GDM1 (cell line): ENCODE results near the gene SLC25A48.
"Not testable (repeated sequence)": the region's sequence is repeated elsewhere in the genome, so short reads cannot be mapped to it uniquely, and the experiment has no call there.

ENCODE experiments used
- DNase-seq: peaks from one replicate; lab custom pipeline; 2025; lab: John Stamatoyannopoulos, UW

SLC25A48 gene

DNA sequence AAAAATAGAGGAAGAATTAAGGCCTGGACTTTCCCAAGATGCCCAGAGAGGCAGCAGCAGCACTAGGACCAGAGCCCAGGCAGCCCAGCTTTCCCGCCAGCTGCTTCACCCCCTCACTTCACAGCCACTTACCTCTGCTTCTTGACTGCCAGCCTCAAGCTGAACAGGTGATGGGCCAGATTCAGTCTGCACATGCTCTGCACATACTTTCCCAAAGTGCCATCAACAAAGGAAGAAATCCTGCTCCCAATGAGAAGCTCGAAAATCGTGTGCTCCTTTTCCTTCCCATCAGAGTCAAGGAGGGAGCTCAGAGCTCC is 4.1 kb upstream of the SLC25A48 start:
- DNase-seq: no peak

DNA sequence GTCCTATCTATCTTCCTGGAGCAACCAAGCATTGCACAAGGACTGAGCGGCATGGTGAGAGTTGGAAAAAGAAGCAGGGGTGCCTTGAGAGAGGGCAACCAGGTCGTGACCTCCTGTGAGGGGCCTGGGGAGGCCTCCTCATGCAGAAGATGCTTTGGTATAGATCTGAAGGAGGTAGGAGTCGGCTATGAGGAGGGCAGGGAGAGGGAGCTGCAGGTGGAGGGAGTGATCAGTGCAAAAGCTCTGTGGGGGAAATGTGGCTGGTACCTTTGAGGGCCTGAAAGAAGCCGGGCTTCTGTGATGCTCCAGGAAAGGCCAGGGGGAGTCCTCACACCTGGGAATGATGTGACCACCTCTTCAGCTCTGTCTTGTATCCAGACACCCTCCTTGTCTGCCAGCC is 3.6 kb upstream of the SLC25A48 start:
- no peak for DNase-seq

DNA sequence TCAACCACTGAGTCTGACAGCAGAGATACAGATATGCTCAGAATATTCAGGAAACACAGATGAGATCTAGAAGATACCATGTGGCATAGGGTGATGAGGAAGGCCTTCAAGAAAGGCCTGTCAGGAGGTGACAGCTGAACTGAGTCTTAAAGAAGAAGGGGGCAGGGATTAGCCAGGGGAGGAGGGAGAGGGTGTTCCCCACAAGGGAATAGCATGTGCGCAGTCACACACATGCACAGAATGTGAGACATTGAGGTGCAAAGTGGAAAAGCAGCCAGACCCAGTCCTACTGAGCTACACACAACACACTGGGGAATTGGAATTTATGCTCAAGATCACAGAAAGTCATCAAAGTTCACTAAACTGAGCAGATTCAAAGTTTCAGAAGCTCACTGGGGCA is 3.0 kb upstream of the SLC25A48 start:
- DNase-seq: no peak

DNA sequence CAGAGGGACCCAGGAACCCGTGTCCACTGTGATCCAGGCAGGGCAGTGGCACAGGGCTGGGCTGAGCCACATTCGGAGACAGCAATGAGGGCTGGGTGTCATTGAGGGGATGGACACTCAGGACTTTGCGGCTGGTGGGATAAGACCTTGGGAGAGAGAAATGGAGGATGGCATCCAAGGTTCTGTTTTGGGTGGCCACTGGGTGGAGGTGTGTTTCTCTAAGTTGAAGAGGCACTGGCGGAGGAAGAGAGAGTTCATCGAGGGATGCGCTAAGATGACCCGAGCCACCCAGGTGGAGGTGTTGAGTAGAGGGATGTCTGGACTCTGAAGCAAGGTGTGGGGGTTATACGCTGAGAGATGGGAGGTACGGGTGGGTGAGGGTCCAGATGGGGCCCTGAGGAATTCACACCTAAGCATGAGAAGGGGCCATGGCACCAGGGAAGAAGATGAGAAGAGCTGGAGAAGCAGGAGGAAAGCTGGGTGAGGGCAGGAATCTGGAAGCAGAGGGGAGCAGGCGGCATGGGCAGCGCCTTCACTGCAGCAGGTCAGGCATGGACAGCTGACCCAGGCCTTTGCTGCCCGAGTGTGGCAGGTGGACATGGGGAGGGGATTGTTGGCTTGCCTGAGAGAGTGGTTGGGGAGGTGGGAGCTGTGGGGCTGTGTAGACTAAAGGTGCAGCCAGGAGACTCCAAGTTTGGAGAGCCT is 2.5 kb upstream of the SLC25A48 start:
- DNase-seq: no peak

DNA sequence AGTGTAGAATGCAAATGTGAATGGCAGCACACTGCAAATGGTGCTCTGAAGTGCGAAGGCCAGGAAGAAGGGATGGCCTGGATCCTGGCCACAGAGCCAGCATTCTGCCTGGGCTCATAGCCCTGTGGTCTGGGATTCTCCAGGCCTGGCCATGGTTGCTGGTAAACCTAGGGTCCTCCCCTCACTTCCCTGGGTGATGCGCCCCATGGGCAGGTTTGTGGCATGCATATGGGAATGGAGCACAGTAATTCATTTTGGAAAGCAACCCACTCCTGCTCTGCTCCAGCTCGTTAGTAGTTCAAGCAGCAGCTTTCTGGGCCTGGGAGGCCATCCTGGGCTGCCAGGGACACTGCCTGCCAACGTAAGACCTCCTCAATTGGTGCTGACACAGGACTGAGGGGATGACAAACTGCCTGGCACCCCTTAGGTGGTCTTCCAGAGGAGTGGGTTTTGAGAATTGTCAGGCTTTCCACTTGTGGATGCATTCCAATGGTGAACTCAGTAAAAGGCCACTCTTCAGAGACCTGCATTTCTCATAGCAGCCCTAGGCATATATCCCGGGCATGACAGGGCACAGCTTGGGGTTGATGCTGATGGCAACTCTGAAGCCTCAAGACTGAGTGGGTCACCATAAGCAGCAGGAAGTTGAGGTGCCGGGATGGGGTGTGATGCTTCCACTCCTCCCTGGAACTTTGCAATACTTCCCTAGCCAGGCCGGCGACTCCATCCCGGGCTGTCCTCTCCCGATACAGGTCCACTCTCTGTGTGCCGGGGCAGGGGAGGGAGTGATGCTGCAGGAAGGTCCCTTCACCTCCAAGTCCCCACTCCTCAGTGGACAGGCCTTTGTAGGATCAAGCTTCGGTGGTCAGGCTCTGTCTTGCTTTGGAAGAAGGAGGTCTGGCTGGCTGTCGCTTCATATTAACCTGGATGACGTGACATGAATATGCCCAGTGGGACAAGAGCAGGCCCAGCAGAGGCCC is 1.2 kb upstream of the SLC25A48 start:
- DNase-seq: no peak

DNA sequence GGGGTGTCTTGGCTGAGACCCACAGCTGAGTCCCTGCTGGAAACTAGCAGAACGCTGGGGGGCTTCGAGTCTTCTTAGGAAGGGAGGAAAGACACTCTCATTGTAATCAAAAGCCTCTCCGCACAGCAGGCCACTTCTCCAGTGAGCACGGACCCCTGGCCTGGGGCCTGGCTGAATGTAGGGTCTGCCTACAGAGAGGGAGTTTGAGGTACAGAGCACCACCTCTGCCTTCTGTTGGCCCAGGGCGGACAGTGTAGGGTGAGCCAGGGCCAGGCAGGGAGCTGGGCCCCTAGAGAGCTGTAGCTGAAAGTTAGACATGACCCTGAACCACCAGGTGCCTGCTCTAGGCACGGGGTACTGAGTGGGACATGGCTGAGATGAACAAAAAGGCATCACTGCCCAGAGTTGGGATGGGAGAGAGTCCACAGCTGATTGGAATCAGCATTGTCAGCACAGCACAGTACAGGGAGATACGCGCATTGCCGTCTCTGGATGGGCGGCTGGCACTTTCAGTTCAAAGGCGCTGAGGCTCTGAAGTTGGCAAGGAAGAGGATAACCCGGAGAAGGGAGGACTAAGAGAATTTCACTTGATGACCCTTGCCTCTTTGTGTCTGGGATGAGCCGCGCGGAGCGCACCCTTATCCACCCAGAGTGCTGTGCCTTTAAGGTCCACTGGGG is 363 bp upstream of the SLC25A48 start:
- DNase-seq: no peak

DNA sequence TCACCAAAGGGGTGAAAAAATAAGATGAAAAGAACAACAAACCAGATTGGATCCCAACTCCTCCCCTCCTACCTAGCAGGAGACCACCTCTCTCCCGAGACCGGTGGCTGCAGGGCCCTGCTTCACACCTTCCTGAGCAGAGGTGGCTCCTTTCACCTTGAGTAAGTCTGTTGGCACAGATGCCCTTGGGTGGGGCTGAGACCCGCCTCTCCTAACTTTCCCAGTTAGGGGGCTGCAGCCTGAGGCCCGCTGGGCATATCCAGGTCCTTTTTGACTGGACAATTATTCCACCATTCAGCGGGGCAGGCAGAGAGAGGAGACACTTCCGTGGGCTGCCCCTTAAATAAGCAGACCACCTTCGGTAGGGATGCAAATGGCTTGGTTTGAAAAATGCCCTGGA is 1.3 kb downstream of the SLC25A48 start:
- no peak for DNase-seq

DNA sequence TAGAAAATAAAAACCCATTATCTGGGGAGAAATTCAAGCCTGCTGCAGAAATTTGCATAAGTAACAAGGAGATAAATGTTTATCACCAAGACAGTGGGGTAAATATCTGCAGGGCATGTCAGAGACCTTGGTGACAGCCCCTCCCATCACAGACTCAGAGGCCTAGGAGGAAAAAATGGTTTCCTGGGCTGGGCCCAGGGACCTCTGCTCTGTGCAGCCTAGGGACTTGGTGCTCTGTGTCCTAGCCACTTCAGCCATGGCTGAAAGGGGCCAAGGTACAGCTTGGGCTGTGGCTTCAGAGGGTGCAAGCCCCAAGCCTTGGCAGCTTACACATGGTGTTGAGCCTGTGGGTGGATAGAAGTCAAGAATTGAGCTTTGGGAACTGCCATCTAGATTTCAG is 3.9 kb downstream of the SLC25A48 start:
- DNase-seq: not testable (repeated sequence)

DNA sequence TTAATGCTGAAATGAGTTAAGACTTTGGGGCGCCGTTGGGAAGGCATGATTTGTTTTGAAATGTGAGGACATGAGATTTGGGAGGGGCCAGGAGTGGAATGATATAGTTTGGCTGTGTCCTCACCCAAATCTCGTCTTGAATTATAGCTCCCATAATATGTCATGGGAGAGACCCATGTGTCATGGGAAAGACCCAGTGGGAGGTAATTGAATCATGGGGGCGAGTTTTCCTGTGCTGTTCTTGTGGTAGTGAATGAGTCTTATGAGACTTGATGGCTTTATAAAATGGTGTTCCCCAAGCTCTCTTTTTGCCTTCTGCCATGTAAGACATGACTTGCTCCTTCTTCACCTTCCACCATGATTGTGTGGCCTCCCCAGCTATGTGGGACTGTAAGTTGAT is 5.1 kb downstream of the SLC25A48 start:
- no peak for DNase-seq

DNA sequence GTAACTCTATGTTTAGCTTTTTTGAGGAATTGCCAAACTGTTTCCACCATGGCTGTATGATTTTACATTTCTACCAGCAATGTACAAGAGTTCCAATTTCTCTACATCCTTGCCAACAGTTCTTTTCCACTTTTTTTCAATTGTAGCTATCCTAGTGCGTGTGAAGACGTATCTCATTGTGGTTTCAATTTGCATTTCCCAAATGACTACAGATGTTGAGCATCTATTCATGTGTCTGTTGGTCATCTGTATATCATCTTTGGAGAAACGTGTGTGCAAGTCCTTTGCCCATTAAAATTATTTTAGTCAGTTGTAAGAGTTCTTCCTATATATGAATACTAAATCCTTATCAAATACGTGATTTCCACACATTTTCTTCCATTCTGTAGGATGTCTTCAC is 6.5 kb downstream of the SLC25A48 start:
- DNase-seq: no peak

DNA sequence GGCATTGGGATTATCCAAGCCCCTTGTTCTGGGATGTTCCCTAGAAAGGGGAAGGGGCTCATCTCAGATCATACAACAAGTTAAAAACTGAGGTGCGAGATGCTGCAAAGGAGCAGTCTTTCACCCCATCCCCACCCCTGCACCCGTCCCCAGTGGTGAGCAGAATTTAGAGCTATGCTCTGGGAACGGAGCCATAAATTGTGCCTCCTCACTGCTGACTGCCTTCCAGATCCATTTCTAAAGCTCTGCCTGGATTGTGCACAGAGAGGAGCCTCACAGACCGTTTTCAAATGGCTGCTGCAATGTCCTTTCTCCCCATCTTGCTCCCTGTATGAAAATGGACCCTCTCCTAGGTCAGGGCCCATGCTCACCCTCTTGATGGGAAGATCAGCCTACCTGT is 8.3 kb downstream of the SLC25A48 start:
- no peak for DNase-seq

DNA sequence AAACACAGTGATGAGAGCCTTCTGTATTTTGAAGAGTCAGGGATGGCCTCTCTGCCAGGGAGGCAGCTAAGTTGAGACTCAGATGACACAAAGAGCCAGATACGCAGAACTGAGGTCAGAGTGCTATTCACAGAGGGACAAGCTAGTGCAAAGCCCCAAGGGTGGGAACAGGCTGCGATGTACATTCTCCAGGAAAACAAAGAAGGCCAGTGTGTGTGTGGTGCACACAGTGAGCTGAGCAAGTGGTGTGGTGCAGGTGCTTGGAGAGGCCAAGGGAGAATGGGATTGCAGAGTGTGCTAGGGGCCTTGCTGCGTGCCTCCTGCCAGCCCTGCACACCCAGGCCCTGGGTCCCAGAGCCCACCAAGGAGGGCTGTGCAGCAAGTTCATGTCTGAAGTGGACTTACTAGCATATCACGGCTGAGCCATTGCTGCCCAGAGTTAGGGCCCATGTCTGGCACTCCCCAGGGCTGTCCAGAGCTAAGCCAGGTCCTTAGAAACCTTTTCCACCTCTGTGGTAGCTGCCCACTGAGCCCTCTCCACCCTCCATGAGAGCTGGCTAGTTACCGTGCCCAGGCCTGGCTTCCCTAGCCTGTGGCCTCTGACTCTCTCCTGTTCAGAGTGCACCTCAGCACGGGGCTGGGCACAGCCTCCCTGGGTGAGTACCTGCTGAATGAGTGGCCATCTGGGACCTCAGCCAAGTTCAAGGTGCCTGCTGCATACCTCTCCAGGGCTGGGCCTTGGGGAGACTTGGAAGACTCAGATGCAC is 9.3 kb downstream of the SLC25A48 start:
- DNase-seq: no peak

DNA sequence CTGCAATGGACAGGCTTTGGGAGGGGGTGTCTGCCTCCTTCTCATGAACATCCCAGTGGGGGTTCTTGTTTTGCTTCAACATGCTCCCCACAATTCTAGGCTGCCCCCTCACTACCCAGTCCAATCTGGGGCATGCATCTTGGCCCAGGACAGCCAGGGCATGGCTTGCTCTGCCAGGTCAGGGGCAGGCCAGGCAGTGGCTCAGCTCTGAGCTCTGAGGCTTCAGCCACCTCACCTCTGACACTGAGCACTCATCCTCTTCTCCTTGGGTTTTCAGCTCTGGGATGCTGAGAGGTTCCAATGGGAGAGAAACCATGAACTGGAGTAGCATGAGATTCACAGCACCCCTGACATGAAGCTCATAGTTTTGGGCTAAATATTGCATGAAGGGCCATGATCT is 11.8 kb downstream of the SLC25A48 start:
- no peak for DNase-seq

DNA sequence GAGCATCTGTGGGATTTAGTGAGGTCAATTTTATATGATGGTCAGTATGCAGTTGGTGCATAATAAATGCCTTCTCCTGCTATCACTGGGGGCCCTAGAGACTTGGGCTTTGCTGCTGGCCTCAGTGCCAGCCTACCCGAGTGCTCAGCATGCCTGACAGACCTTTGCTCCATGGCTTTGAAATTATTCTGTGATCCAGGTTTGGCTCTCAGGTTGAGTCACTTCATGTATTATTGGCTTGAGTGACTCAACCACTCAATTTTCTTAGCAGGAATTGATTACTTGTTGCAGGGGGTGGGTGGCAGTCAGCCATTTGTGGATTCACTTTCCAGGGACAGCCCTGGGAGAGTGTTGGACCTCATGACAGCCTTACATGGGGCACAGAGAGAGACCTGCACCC is 13.5 kb downstream of the SLC25A48 start:
- no peak for DNase-seq

DNA sequence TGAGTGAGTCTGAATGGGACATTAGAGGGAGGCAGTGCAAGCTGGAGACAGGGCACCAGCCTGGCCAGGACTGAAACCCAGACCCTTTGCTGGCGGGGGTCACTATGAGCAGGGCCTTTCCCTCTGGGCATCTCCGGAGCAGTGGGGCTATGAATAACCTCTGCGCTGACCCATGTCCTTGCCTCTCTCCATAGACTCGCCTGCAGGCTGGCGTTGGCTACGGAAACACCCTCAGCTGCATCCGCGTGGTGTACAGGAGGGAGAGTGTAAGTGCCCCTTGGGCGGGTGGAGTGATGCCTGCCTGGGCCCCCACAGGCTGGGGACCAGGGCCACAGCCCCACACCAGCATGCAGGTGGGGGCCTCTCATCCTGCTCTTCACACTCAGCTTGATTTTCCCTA is 15.8 kb downstream of the SLC25A48 start:
- DNase-seq: no peak

DNA sequence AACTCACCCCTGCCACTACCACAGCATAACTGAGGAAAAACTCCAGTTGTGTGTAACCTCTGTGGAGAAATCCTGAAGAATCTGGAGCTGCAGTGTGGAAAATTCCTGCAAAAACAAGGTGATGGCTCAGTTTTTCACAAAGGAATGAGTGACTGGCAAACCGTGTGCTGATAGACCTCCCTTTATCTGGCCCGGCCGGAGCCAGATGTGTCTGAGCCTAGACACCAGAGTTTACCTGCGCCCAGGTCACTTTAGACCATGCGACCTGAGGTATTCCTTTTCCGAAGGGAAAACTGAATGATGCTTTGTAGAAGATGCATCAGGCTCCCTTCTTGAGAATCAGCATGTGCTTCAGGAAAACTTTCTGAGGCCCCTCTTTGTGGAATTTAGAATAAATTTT is 16.2 kb downstream of the SLC25A48 start:
- no peak for DNase-seq

DNA sequence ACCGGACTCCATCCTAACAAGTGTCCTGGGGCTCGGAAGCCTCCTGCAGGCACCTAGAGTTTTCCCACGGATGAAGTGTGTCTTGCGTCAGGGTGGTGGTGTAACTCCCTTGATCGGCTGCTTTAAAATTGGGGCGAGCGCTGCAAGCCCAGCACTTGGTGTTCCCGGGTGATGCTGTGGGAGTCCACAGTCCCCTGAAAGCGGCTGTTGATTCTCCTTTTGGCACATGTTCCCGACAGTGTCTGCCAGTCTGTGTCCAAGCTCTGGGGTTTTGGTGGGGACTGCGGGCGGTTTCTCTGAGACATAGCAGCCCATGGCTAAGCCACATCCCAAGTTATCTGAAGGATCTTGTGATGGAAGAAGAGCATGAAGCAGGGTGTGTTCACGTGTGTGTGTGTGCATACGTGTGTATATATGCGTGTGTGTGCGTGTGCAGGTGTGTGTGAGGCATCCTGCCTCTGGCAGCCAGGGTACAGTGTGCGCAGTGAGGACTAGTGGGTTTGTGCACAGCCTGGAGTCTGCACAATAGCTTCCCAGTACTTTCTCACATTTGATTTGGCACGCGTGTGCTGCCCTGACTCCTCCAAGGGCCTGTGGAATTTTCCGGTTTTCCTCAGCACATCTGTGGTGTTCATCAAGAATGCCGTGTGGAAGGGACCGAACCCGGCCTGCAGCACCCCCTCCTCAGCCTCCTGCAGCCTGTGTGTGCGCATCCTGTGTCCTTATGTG is 16.9 kb downstream of the SLC25A48 start:
- DNase-seq: no peak

DNA sequence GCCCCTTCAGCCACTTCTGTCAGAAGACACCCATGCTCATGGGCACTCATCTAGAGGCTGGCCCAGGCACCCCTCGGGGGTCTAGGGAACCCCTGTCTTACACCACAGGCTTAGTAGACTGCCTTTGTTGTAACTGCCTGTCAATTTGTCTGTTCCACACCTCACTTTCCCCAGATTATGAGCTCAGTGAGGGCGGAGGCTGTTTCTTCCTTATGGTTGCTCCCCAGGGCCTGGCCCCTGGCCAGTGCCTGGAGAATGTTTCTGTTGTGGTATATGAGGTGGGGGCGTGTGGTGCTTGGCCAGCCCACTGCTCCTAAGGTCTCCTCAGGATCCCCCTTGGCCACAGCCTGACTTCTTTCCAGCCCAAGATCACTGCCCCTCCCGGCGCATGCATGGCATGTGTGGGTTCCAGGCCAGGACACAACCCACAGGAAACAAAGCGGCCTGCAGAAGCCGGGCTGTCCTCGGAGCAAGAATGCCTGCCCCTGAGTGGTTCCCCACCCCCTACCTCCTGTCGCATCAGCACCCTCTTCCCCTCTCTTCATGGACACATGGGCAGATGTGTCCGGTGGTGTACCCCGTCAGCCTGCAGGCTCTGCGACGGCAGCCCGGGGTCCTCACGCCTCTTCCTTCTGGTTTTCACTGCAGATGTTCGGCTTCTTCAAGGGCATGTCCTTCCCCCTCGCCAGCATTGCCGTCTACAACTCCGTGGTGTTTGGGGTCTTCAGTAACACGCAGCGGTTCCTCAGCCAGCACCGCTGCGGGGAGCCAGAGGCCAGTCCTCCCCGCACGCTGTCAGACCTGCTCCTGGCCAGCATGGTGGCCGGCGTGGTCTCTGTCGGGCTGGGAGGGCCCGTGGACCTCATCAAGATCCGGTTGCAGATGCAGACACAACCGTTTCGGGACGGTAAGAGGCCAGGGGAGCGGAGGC is 17.7 kb downstream of the SLC25A48 start:
- DNase-seq: no peak

DNA sequence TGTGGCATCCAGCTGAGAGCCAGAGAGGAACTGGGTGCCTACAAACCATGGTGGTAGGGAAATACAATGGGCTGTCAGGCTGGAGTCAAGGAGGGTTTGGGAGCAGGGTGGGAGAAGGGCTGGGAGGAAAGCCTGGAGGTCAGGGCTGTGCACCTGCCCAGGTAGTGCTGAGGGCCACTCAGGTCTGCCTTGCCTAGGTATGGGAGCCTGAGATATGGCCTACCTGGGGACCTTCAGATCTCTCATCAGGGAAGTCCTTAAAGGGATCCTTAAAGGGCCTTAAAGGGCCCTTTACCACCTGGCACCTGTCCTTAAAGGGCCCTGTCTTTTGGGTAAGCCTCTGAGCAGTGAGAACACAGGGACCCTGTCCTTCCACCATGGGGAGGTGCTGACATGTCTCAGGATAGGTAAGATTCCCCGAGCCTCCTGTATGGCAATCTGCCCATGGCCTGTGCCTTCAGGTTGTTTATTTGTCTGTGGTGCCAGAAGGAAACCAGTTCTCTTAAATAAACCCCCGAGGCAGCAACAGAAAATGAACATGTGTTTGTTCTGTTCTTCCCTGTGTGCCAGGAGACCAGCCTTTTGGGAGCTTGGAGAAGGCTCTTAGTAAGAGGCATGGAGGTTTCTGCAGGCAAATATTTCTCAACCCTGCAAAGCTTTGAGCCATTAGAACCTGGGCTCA is 23.3 kb downstream of the SLC25A48 start:
- DNase-seq: no peak

DNA sequence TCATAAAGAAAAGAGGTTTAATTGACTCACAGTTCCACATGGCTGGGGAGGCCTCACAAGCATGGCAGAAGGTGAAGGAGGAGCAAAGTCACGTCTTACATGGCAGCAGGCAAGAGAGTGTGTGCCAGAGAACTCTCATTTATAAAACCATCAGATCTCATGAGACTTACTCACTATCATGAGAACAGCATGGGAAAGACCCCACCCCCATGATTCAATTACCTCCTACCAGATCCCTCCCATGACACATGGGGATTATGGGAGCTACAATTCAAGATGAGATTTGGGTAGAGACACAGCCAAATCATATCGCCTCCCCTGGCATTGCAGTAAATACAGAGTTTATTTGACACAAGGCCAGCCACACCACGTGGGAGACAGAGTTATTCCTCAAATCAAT is 24.7 kb downstream of the SLC25A48 start:
- DNase-seq: not testable (repeated sequence)
